Bronchial epithelial cell (primary cell): ENCODE data around the gene SMG7. TPM values are rescaled to one million over a fixed set of nuclear protein-coding genes. Genes with fewer than 3 reads are reported as not detected.

ENCODE experiments used
- DNase-seq: peaks from one replicate; pipeline ENCODE4 v3.0.0-alpha.2; 2010; ENCODE audit warnings: low read depth
- FAIRE-seq: peaks from 2 replicates; lab custom pipeline; 2011; peaks lifted over from hg19 to GRCh38; lab: Jason Lieb, UNC
- H3K27me3 ChIP-seq: 2 replicates; pipeline ENCODE4 v1.5.1; 2011; ENCODE audit warnings: low read length; ENCODE audit not compliant: control insufficient read depth, insufficient read depth
- H3K36me3 ChIP-seq: 2 replicates; pipeline ENCODE4 v1.5.1; 2011; ENCODE audit warnings: low read length; ENCODE audit not compliant: control insufficient read depth, insufficient read depth
- H3K4me3 ChIP-seq: 2 replicates; pipeline ENCODE4 v1.5.1; 2011; ENCODE audit warnings: mild to moderate bottlenecking, low read depth, low read length, control low read depth
- total RNA-seq: library from RNA; depleted of rRNA; stranded (reverse); fragments of >200 nt; gene quantifications from 2 replicates; pipeline ENCODE4 v1.2.1, GENCODE V29; 2014
- TF ChIP-seq, protein P1 (sequence below): IDR thresholded peaks from 2 replicates; pipeline ENCODE4 v1.5.1; 2011; ENCODE audit warnings: mild to moderate bottlenecking, moderate library complexity, low read length, control low read depth, inconsistent platforms; ENCODE audit not compliant: insufficient read depth, severe bottlenecking

Gene SMG7
- total RNA-seq, 1 donor from 2014 or later, result 17.9 TPM

DNA sequence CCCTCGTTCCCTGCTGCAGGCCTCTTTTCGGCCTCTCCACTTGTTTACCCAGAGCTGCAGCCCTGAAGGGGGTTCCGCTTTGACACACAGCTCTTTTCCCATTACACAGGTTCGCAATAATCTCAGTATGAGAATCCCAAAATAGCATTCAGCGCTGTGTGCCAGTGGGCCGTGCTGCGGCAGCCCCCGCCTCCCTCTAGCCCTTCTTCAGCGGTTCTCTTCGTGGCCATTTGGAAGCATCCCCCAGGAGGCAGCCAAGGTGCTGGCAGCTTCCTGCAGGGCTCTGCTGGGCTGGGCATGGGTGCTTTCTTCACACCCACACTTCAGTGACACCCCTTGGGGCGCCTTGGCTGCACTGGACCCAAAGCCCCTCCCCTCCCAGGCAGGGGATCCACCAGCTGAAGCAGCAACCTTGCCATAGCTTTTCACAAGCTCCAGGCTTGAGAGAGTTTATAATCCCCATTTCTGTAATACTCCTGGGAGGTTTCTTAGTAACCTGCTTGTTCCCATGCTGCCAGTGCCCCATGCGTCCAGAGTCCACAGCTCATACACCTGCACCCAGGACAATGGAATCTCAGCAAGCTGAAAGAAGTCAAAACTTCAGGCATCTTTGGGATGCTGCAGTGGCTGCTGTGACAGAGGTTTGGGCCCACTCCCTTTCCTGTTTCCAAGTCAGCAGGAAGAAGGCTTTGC is 109.9 kb downstream of the SMG7 start:
- Histone ChIP-seq H3K36me3 (no peaks in the 10 kb centered on the region), H3K4me3 (no peak overlapping the region), H3K27me3 (no peaks in the 10 kb centered on the region)
- DNase-seq, result no peak
- TF ChIP-seq, protein P1, sequence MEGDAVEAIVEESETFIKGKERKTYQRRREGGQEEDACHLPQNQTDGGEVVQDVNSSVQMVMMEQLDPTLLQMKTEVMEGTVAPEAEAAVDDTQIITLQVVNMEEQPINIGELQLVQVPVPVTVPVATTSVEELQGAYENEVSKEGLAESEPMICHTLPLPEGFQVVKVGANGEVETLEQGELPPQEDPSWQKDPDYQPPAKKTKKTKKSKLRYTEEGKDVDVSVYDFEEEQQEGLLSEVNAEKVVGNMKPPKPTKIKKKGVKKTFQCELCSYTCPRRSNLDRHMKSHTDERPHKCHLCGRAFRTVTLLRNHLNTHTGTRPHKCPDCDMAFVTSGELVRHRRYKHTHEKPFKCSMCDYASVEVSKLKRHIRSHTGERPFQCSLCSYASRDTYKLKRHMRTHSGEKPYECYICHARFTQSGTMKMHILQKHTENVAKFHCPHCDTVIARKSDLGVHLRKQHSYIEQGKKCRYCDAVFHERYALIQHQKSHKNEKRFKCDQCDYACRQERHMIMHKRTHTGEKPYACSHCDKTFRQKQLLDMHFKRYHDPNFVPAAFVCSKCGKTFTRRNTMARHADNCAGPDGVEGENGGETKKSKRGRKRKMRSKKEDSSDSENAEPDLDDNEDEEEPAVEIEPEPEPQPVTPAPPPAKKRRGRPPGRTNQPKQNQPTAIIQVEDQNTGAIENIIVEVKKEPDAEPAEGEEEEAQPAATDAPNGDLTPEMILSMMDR, result no peak
- no peak for FAIRE-seq

DNA sequence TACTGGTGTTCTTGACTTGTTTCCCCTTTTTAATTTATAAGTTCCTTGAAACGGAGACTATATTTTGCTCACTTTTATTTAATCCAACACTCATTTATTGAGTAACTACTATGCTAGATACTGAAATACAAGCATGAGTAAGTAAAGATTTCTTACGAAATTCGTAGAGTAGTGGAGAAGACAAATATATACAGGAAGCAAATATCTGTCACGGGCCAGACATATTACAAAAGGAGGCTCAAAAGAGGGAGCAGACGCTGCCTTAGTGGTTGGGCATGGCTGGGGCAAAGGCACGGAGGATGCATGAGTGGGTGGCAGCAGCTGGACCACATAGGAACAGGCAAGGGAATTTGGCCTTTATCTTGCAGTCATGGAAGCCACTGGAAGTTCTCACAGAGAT is 111.2 kb downstream of the SMG7 start:
- TF ChIP-seq, protein P1, result no peak
- Histone ChIP-seq H3K4me3 (no peak overlapping the region), H3K36me3 (no peaks in the 10 kb centered on the region), H3K27me3 (no peaks in the 10 kb centered on the region)
- FAIRE-seq (no peak), DNase-seq (peak; percentile 35)

DNA sequence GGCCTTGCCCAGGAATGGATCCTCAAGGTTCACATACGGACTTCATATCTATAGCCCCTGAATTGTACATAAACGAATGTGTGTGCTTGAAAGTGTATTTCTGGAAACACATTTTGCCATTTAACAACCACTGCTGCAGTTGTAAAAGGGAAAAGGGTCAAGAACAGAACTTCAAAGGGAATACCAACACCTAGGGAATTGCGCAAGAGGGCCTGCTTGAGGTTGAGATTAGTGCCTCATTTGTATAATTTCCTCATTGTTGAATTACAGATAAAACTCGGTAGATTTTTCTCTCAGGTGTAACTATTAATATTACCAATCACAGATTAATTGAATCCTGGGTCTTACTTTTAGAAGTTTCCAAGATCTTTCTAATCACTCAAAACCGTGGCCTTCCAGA is 111.8 kb downstream of the SMG7 start:
- TF ChIP-seq, protein P1, result no peak
- no peaks in the 10 kb centered on the region for H3K27me3 ChIP-seq
- no peak overlapping the region for H3K4me3 ChIP-seq
- no peaks in the 10 kb centered on the region for H3K36me3 ChIP-seq
- DNase-seq (no peak), FAIRE-seq (no peak)

DNA sequence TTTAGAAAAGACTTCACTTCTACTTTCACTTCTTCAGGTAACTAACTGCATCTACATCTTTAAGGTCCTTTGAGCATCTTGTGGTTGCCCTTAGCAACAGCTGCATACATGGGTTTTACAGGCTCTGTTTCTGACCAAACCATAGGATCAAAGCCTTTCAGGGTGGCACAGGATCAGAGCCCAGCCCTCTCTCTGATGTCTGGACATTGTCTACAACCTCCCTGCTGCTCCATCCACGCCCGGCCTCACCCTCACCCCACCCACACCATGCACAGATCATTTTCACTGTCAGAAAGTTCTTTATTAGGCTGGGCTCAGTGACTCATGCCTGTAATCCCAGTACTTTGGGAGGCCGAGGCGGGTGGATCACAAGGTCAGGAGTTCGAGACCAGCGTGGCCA is 112.7 kb downstream of the SMG7 start:
- TF ChIP-seq, protein P1, result no peak
- Histone ChIP-seq H3K36me3 (no peaks in the 10 kb centered on the region), H3K4me3 (no peak overlapping the region), H3K27me3 (no peaks in the 10 kb centered on the region)
- no peak for FAIRE-seq
- DNase-seq, result no peak

DNA sequence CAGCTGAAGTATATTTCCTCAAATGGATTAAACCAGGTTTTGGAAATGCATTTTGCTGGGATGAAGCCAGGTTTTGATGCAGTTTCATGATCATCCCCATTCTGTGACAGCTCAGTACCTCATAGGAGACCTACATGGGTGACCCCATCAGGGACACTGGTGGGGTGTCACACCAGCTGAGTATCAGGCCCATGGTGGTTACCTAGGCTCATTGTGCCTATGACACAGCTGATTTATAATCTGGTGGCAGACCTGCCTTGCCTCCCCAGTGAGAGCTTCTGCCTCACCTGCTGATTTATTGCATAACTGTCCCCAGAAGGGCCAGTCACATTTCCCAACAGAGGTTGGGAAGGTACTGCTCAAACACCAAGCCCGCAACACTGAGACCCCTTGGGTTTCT is 114.2 kb downstream of the SMG7 start:
- no peaks in the 10 kb centered on the region for H3K36me3 ChIP-seq
- no peak overlapping the region for H3K4me3 ChIP-seq
- DNase-seq (no peak), FAIRE-seq (no peak)
- TF ChIP-seq, protein P1, result no peak
- H3K27me3 ChIP-seq, result no peaks in the 10 kb centered on the region

DNA sequence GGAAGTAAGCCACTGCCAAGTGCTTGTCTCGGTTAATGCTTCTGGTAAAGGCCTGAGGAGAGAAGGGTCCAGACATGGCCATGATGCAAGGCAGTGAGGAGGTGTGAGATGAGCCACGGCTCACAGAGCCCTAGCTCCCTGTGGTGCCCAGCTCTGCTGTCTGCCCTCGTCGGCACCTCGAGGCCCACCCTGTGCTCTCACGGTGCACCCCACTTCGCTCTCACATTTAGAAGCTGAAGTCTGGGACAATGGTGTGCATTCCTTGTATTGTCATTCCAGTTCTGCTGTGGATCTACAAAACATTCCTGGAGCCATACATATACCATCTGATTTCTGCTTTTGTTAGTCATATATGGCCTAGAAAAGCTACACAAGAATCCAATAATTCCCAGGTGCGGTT is 114.6 kb downstream of the SMG7 start:
- no peak overlapping the region for H3K4me3 ChIP-seq
- FAIRE-seq, result no peak
- TF ChIP-seq, protein P1, result no peak
- H3K36me3 ChIP-seq, result no peaks in the 10 kb centered on the region
- H3K27me3 ChIP-seq, result no peaks in the 10 kb centered on the region
- DNase-seq, result no peak
